CD4-positive, alpha-beta T cell (primary cell): ENCODE data around the gene COQ10A. TPM values are rescaled to one million over a fixed set of nuclear protein-coding genes. Genes with fewer than 3 reads are reported as not detected.
"Not testable (repeated sequence)": the region's sequence is repeated elsewhere in the genome, so short reads cannot be mapped to it uniquely, and the experiment has no call there.

Experiments
- ATAC-seq: fragments of 200-7000 bp; cut with Tn5 transposase; one replicate; pipeline ENCODE4 v1.10.0; 2022; ENCODE audit warnings: mild to moderate bottlenecking; ENCODE audit not compliant: poor library complexity
- CTCF ChIA-PET: fragments of 350-600 bp; sonication (Branson Sonifier 250); formaldehyde crosslinking; loops from one replicate; lab custom pipeline; 2021; ENCODE audit warnings: antibody characterized with exemption, inconsistent platforms; lab: Charles Lee
- POLR2A ChIA-PET: fragments of 350-600 bp; sonication (Branson Sonifier 250); formaldehyde crosslinking; loops from one replicate; lab custom pipeline; 2021; ENCODE audit warnings: antibody characterized with exemption, inconsistent platforms; lab: Charles Lee
- DNase-seq, 14 experiments: peaks; one replicate each; pipeline ENCODE4 v3.0.0-alpha.2; 2013 to 2020; ENCODE audit warnings: mixed read lengths in 2 of 14
- H3K27ac ChIP-seq, 2 donors: one replicate each; pipeline versions ENCODE4 v1.5.1 to v1.7.0; 2013; ENCODE audit warnings: low read length in 2 of 2, low read depth in 1 of 2, mild to moderate bottlenecking in 1 of 2
- H3K27me3 ChIP-seq, 2 experiments: 1 replicate in 1 of 2; 2 replicates in 1 of 2; pipeline versions ENCODE4 v1.6.1 to v1.7.0; 2013; ENCODE audit warnings: low read length in 2 of 2, control low read depth in 1 of 2, mild to moderate bottlenecking in 1 of 2, moderate library complexity in 1 of 2; ENCODE audit not compliant: insufficient read depth in 2 of 2, control insufficient read depth in 1 of 2
- H3K36me3 ChIP-seq: one replicate; pipeline ENCODE4 v1.6.1; 2013; ENCODE audit warnings: low read length, control low read depth; ENCODE audit not compliant: insufficient read depth
- H3K4me1 ChIP-seq: one replicate; pipeline ENCODE4 v1.6.1; 2013; ENCODE audit warnings: low read length, control low read depth; ENCODE audit not compliant: insufficient read depth
- H3K4me3 ChIP-seq: one replicate; pipeline ENCODE4 v1.5.1; 2013; ENCODE audit warnings: mild to moderate bottlenecking, low read length, moderate library complexity
- H3K9me3 ChIP-seq, 2 experiments: 1 replicate in 1 of 2; 2 replicates in 1 of 2; pipeline versions ENCODE4 v1.6.1 to v1.7.0; 2013; ENCODE audit warnings: low read length in 2 of 2, mild to moderate bottlenecking in 2 of 2, control low read depth in 1 of 2, moderate library complexity in 1 of 2; ENCODE audit not compliant: control insufficient read depth in 1 of 2, insufficient read depth in 1 of 2
- H3K27ac Mint-ChIP-seq: one replicate; pipeline ENCODE4 v1.8.0; 2020; ENCODE audit warnings: mixed read lengths
- H3K27me3 Mint-ChIP-seq: one replicate; pipeline ENCODE4 v1.8.0; 2021; ENCODE audit warnings: mixed read lengths
- H3K36me3 Mint-ChIP-seq: one replicate; pipeline ENCODE4 v1.8.0; 2021; ENCODE audit warnings: low read depth, mixed read lengths
- H3K4me1 Mint-ChIP-seq: one replicate; pipeline ENCODE4 v1.8.0; 2021; ENCODE audit warnings: low read depth, mixed read lengths
- H3K4me3 Mint-ChIP-seq: one replicate; pipeline ENCODE4 v1.8.0; 2020; ENCODE audit warnings: mild to moderate bottlenecking, mixed read lengths
- H3K9me3 Mint-ChIP-seq: one replicate; pipeline ENCODE4 v1.8.0; 2020; ENCODE audit warnings: mixed read lengths
- intact Hi-C, 2 experiments: fragments of 100-400 bp; cut with DNase I in 1 of 2; cut with micrococcal nuclease in 1 of 2; formaldehyde crosslinking; loops; one replicate each; pipeline versions ENCODE4 v1.15.1 to v1.9.0; 2023 to 2025; cut with DNase I, micrococcal nuclease
- total RNA-seq, 174 experiments: library from RNA in 2 of 174; stranded (reverse) in 2 of 174; gene quantifications; one replicate each; pipeline ENCODE4 v1.2.3 and lab custom pipeline; 2021 to 2026
- TF ChIP-seq, protein P1 (sequence below): fragments of 200-600 bp; IDR thresholded peaks from one replicate; pipeline ENCODE4 v1.8.0; 2022; ENCODE audit warnings: antibody characterized with exemption, mild to moderate bottlenecking

Gene COQ10A
- total RNA-seq, 2 experiments from 2014 or later: 27.6 to 29.2 TPM

DNA sequence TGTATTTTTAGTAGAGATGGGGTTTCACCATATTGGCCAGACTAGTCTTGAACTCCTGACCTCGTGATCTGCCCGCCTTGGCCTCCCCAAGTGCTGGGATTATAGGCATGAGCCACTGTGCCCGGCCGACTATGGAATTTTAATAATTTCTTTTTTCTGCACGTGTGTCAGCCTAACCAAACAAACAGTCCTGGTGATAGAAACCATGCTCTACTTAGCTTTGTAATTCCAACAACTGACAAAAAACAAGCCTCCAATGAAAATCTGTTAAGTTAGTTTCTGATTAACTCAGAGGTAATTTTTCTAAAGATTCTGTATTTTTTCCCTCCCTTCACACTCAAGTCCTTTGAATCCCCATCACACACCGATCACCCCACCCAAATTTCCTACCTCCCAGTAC lies 15.3 kb downstream of the COQ10A start:
- Histone ChIP-seq H3K9me3 (no peaks in the 10 kb centered on the region), H3K36me3 (peaks cover 80% of the 10 kb centered on the region), H3K27ac (no peak overlapping the region), H3K27me3 (no peaks in the 10 kb centered on the region), H3K4me3 (no peak overlapping the region), H3K4me1 (no peaks in the 10 kb centered on the region)
- H3K36me3 Mint-ChIP-seq: peaks cover 67% of the 10 kb centered on the region
- ATAC-seq: no peak
- DNase-seq: no peak
- peaks cover 5% of the 10 kb centered on the region for H3K4me1 Mint-ChIP-seq
- intact Hi-C loops: no loop called here
- no peak overlapping the region for H3K27ac Mint-ChIP-seq
- POLR2A ChIA-PET: no interaction called here
- H3K4me3 Mint-ChIP-seq: no peak overlapping the region
- CTCF ChIA-PET: interaction anchor here (0.6 kb wide), 1 partner anchor 110 kb away, joined by 3 read pairs; no protein-coding TSS in a partner anchor
- no peaks in the 10 kb centered on the region for H3K9me3 Mint-ChIP-seq
- TF ChIP-seq, protein P1, sequence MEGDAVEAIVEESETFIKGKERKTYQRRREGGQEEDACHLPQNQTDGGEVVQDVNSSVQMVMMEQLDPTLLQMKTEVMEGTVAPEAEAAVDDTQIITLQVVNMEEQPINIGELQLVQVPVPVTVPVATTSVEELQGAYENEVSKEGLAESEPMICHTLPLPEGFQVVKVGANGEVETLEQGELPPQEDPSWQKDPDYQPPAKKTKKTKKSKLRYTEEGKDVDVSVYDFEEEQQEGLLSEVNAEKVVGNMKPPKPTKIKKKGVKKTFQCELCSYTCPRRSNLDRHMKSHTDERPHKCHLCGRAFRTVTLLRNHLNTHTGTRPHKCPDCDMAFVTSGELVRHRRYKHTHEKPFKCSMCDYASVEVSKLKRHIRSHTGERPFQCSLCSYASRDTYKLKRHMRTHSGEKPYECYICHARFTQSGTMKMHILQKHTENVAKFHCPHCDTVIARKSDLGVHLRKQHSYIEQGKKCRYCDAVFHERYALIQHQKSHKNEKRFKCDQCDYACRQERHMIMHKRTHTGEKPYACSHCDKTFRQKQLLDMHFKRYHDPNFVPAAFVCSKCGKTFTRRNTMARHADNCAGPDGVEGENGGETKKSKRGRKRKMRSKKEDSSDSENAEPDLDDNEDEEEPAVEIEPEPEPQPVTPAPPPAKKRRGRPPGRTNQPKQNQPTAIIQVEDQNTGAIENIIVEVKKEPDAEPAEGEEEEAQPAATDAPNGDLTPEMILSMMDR: no peak
- no peaks in the 10 kb centered on the region for H3K27me3 Mint-ChIP-seq

DNA sequence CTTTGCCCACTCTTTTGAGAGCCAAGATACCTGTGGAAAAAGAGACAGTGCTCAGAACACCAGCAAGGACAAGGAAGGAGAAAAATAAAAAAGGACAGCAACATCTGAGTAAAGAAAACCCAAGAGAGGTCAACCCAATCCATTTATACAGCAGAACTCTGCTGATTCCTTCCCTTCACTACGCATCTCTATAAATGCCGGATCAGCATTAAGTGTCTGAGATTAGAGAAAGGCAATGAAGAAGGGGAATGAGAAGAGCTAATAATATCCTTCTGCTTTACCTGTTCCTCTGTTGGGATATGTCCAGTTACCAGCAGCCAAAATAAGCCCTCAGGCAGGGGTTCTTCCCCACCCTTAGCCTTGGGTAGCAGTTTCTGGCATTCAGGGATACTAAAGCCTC lies 15.8 kb downstream of the COQ10A start:
- ChIA-PET CTCF (interaction anchor here (0.6 kb wide), 1 partner anchor 110 kb away, joined by 3 read pairs; no protein-coding TSS in a partner anchor), POLR2A (no interaction called here)
- no peaks in the 10 kb centered on the region for H3K27me3 ChIP-seq
- no peaks in the 10 kb centered on the region for H3K9me3 ChIP-seq
- H3K27ac ChIP-seq: no peak overlapping the region
- ATAC-seq: no peak
- intact Hi-C loops: no loop called here
- H3K36me3 ChIP-seq: peaks cover 81% of the 10 kb centered on the region
- Mint-ChIP-seq H3K27me3 (no peaks in the 10 kb centered on the region), H3K4me3 (no peak overlapping the region), H3K27ac (no peak overlapping the region), H3K36me3 (peaks cover 66% of the 10 kb centered on the region), H3K9me3 (no peaks in the 10 kb centered on the region), H3K4me1 (peaks cover 6% of the 10 kb centered on the region)
- no peaks in the 10 kb centered on the region for H3K4me1 ChIP-seq
- TF ChIP-seq, protein P1: no peak
- no peak for DNase-seq
- no peak overlapping the region for H3K4me3 ChIP-seq

DNA sequence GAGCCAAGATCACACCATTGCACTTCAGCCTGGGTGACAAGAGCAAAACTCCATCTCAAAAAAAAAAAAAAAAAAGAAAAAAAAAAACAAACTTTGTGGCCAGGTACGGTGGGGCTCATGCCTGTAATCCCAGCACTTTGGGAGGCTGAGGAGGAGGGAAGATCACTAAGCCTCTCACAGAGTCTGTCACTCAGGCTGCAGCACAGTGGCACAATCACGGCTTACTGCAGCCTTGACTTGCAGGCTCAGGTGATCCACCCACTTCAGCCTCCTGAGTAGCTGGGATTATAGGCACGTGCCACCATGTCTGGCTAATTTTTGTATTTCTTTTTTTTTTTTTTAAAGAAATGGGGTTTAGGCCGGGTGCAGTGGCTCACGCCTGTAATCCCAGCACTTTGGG lies 17.5 kb downstream of the COQ10A start:
- CTCF ChIA-PET, H3K9me3 Mint-ChIP-seq, H3K27ac ChIP-seq, H3K27ac Mint-ChIP-seq, H3K4me3 ChIP-seq, H3K27me3 Mint-ChIP-seq, H3K4me3 Mint-ChIP-seq, POLR2A ChIA-PET, ATAC-seq, H3K4me1 ChIP-seq, intact Hi-C loops, H3K9me3 ChIP-seq, H3K4me1 Mint-ChIP-seq, H3K27me3 ChIP-seq, DNase-seq: not testable (repeated sequence)
- peaks cover 70% of the 10 kb centered on the region for H3K36me3 ChIP-seq
- H3K36me3 Mint-ChIP-seq: peaks cover 60% of the 10 kb centered on the region
